Measurements from ENCODE around the gene URGCP.

The URGCP gene

GRCh38 chr7:43868681-43869005 is 37.8 kb downstream of the URGCP start:
- H3K4ac ChIP-seq (ENCODE audit: low read depth, low read length): no peak overlapping the region
- peaks cover 1% of the 10 kb centered on the region for H3K79me2 ChIP-seq (ENCODE audit: control insufficient read depth, insufficient read depth, low read length, poor library complexity)
- H2AK5ac ChIP-seq (ENCODE audit: low read length): no peak overlapping the region
- peak in 1 of 2 donors; percentile 26 for DNase-seq
- no peak overlapping the region for H4K12ac ChIP-seq (ENCODE audit: low read depth, low read length)
- H3K79me1 ChIP-seq (ENCODE audit: low read length): peaks cover 9% of the 10 kb centered on the region
- peaks cover 3 to 13% of the 10 kb centered on the region in 2 experiments for H3K36me3 ChIP-seq (ENCODE audit: control insufficient read depth in 1 of 2, insufficient read depth in 2 of 2, low read length in 2 of 2)
- H4K91ac ChIP-seq (ENCODE audit: low read depth, low read length): no peak overlapping the region
- H3K4me3 ChIP-seq (ENCODE audit: low read depth, low read length): peak overlapping the region; percentile 99
- no peak overlapping the region for H3K27ac ChIP-seq (ENCODE audit: low read depth, low read length)
- H3K18ac ChIP-seq (ENCODE audit: low read length): peak overlapping the region; percentile 46
- peaks cover 11 to 17% of the 10 kb centered on the region in 2 experiments for H3K4me1 ChIP-seq (ENCODE audit: control insufficient read depth in 1 of 2, insufficient read depth in 2 of 2, low read length in 2 of 2)
- no peaks in the 10 kb centered on the region for H3K27me3 ChIP-seq (ENCODE audit: insufficient read depth, low read length)
- H3K14ac ChIP-seq (ENCODE audit: low read length): peak overlapping the region; percentile 61
- peak overlapping the region; percentile 78 for H3K23ac ChIP-seq (ENCODE audit: low read length)
- no CpG with 5 or more reads among the region's 6 CpGs for WGBS (ENCODE audit: extremely low coverage, insufficient coverage, insufficient read length)
- H4K8ac ChIP-seq (ENCODE audit: low read depth, low read length): peak overlapping the region; percentile 43
- peak overlapping the region; percentile 89 for H3K9ac ChIP-seq (ENCODE audit: low read length)
- no peak overlapping the region for H2BK5ac ChIP-seq (ENCODE audit: low read depth, low read length, poor library complexity)
- peak overlapping the region; percentile 98 for H3K4me2 ChIP-seq (ENCODE audit: low read length)
- H2BK120ac ChIP-seq (ENCODE audit: insufficient read depth, low read length, poor library complexity): no peak overlapping the region
- H2BK12ac ChIP-seq (ENCODE audit: low read length): no peak overlapping the region
- H3K9me3 ChIP-seq (ENCODE audit: insufficient read depth, low read depth, low read length): peaks cover 6% of the 10 kb centered on the region
- peak overlapping the region; percentile 87 for H2AFZ ChIP-seq (ENCODE audit: insufficient read depth, low read length, poor library complexity)

GRCh38 chr7:43868181-43868580 is 38.2 kb downstream of the URGCP start:
- no CpG with 5 or more reads among the region's 7 CpGs for WGBS (ENCODE audit: extremely low coverage, insufficient coverage, insufficient read length)

GRCh38 chr7:43865277-43865676 is 41.1 kb downstream of the URGCP start:
- no peak overlapping the region for H3K4ac ChIP-seq (ENCODE audit: low read depth, low read length)
- H4K91ac ChIP-seq (ENCODE audit: low read depth, low read length): no peak overlapping the region
- peaks cover 4% of the 10 kb centered on the region for H3K79me1 ChIP-seq (ENCODE audit: low read length)
- H3K14ac ChIP-seq (ENCODE audit: low read length): no peak overlapping the region
- H3K27me3 ChIP-seq (ENCODE audit: insufficient read depth, low read length): no peaks in the 10 kb centered on the region
- H3K23ac ChIP-seq (ENCODE audit: low read length): no peak overlapping the region
- H3K36me3 ChIP-seq (ENCODE audit: control insufficient read depth in 1 of 2, insufficient read depth in 2 of 2, low read length in 2 of 2): peaks cover 3 to 13% of the 10 kb centered on the region in 2 experiments
- no peak overlapping the region for H2BK12ac ChIP-seq (ENCODE audit: low read length)
- H3K27ac ChIP-seq (ENCODE audit: low read depth, low read length): no peak overlapping the region
- H2AFZ ChIP-seq (ENCODE audit: insufficient read depth, low read length, poor library complexity): no peak overlapping the region
- no peak overlapping the region for H4K8ac ChIP-seq (ENCODE audit: low read depth, low read length)
- peaks cover 1% of the 10 kb centered on the region for H3K79me2 ChIP-seq (ENCODE audit: control insufficient read depth, insufficient read depth, low read length, poor library complexity)
- no peak overlapping the region for H3K4me3 ChIP-seq (ENCODE audit: low read depth, low read length)
- no peak overlapping the region for H3K4me2 ChIP-seq (ENCODE audit: low read length)
- H3K4me1 ChIP-seq (ENCODE audit: control insufficient read depth in 1 of 2, insufficient read depth in 2 of 2, low read length in 2 of 2): peaks cover 0 to under 1% of the 10 kb centered on the region in 2 experiments
- no peak for DNase-seq
- no peak overlapping the region for H3K18ac ChIP-seq (ENCODE audit: low read length)
- no CpG with 5 or more reads among the region's 3 CpGs for WGBS (ENCODE audit: extremely low coverage, insufficient coverage, insufficient read length)
- no peak overlapping the region for H2AK5ac ChIP-seq (ENCODE audit: low read length)
- H3K9ac ChIP-seq (ENCODE audit: low read length): no peak overlapping the region
- H2BK120ac ChIP-seq (ENCODE audit: insufficient read depth, low read length, poor library complexity): no peak overlapping the region
- peaks cover 6% of the 10 kb centered on the region for H3K9me3 ChIP-seq (ENCODE audit: insufficient read depth, low read depth, low read length)
- no peak overlapping the region for H4K12ac ChIP-seq (ENCODE audit: low read depth, low read length)
- no peak overlapping the region for H2BK5ac ChIP-seq (ENCODE audit: low read depth, low read length, poor library complexity)

More at GRCh38 chr7:43868181-43868580, 38.2 kb downstream of the URGCP start:
- Histone ChIP-seq H3K4ac (ENCODE audit: low read depth, low read length) (no peak overlapping the region), H3K4me3 (ENCODE audit: low read depth, low read length) (no peak overlapping the region), H2BK5ac (ENCODE audit: low read depth, low read length, poor library complexity) (no peak overlapping the region), H3K4me1 (ENCODE audit: control insufficient read depth in 1 of 2, insufficient read depth in 2 of 2, low read length in 2 of 2) (peaks cover 9 to 15% of the 10 kb centered on the region in 2 experiments), H3K14ac (ENCODE audit: low read length) (no peak overlapping the region), H4K8ac (ENCODE audit: low read depth, low read length) (no peak overlapping the region), H4K91ac (ENCODE audit: low read depth, low read length) (no peak overlapping the region), H2AFZ (ENCODE audit: insufficient read depth, low read length, poor library complexity) (no peak overlapping the region), H3K79me2 (ENCODE audit: control insufficient read depth, insufficient read depth, low read length, poor library complexity) (peaks cover 1% of the 10 kb centered on the region), H4K12ac (ENCODE audit: low read depth, low read length) (no peak overlapping the region), H3K79me1 (ENCODE audit: low read length) (peaks cover 9% of the 10 kb centered on the region), H3K4me2 (ENCODE audit: low read length) (peak overlapping the region; percentile 98), H3K9ac (ENCODE audit: low read length) (no peak overlapping the region), H2BK120ac (ENCODE audit: insufficient read depth, low read length, poor library complexity) (no peak overlapping the region), H3K9me3 (ENCODE audit: insufficient read depth, low read depth, low read length) (peaks cover 6% of the 10 kb centered on the region), H3K27ac (ENCODE audit: low read depth, low read length) (no peak overlapping the region), H3K23ac (ENCODE audit: low read length) (no peak overlapping the region), H3K27me3 (ENCODE audit: insufficient read depth, low read length) (no peaks in the 10 kb centered on the region), H2AK5ac (ENCODE audit: low read length) (no peak overlapping the region), H3K36me3 (ENCODE audit: control insufficient read depth in 1 of 2, insufficient read depth in 2 of 2, low read length in 2 of 2) (peaks cover 3 to 13% of the 10 kb centered on the region in 2 experiments), H3K18ac (ENCODE audit: low read length) (no peak overlapping the region), H2BK12ac (ENCODE audit: low read length) (no peak overlapping the region)
- DNase-seq: no peak

- no peak overlapping the region for H4K12ac ChIP-seq (ENCODE audit: low read depth, low read length)
- H3K14ac ChIP-seq (ENCODE audit: low read length): no peak overlapping the region
- no CpG with 5 or more reads among the region's 8 CpGs for WGBS (ENCODE audit: extremely low coverage, insufficient coverage, insufficient read length)
- H2BK12ac ChIP-seq (ENCODE audit: low read length): no peak overlapping the region
- no peak for DNase-seq
- no peaks in the 10 kb centered on the region for H3K4me1 ChIP-seq (ENCODE audit: control insufficient read depth in 1 of 2, insufficient read depth in 2 of 2, low read length in 2 of 2)
- no peak overlapping the region for H2AK5ac ChIP-seq (ENCODE audit: low read length)
- peaks cover under 1% of the 10 kb centered on the region for H3K79me2 ChIP-seq (ENCODE audit: control insufficient read depth, insufficient read depth, low read length, poor library complexity)
- H3K9ac ChIP-seq (ENCODE audit: low read length): no peak overlapping the region
- no peak overlapping the region for H2BK5ac ChIP-seq (ENCODE audit: low read depth, low read length, poor library complexity)
- H3K36me3 ChIP-seq (ENCODE audit: control insufficient read depth in 1 of 2, insufficient read depth in 2 of 2, low read length in 2 of 2): peaks cover 3 to 13% of the 10 kb centered on the region in 2 experiments
- no peak overlapping the region for H3K27ac ChIP-seq (ENCODE audit: low read depth, low read length)
- H3K27me3 ChIP-seq (ENCODE audit: insufficient read depth, low read length): no peaks in the 10 kb centered on the region
- no peak overlapping the region for H4K91ac ChIP-seq (ENCODE audit: low read depth, low read length)
- H3K9me3 ChIP-seq (ENCODE audit: insufficient read depth, low read depth, low read length): peaks cover 6% of the 10 kb centered on the region
- H2AFZ ChIP-seq (ENCODE audit: insufficient read depth, low read length, poor library complexity): no peak overlapping the region
- H3K4me3 ChIP-seq (ENCODE audit: low read depth, low read length): no peak overlapping the region
- no peak overlapping the region for H3K4me2 ChIP-seq (ENCODE audit: low read length)
- H3K79me1 ChIP-seq (ENCODE audit: low read length): peaks cover under 1% of the 10 kb centered on the region
- no peak overlapping the region for H3K23ac ChIP-seq (ENCODE audit: low read length)
- H3K4ac ChIP-seq (ENCODE audit: low read depth, low read length): no peak overlapping the region
- no peak overlapping the region for H2BK120ac ChIP-seq (ENCODE audit: insufficient read depth, low read length, poor library complexity)
- H4K8ac ChIP-seq (ENCODE audit: low read depth, low read length): no peak overlapping the region
- no peak overlapping the region for H3K18ac ChIP-seq (ENCODE audit: low read length)
Measured at GRCh38 chr7:43864126-43864525, 42.3 kb downstream of the URGCP start.
